GM21423 (cell line): Measurements from ENCODE around the gene AGPAT3.

Experiments
- ATAC-seq: cut with Tn5 transposase; IDR thresholded peaks from one replicate; pipeline ENCODE4 v1.9.1; 2021; ENCODE audit warnings: mild to moderate bottlenecking, moderate library complexity; ENCODE audit not compliant: unreplicated experiment

The AGPAT3 gene

GRCh38 chr21:43861706-43862105, 3.3 kb upstream of the AGPAT3 start:
- no peak for ATAC-seq

DNA sequence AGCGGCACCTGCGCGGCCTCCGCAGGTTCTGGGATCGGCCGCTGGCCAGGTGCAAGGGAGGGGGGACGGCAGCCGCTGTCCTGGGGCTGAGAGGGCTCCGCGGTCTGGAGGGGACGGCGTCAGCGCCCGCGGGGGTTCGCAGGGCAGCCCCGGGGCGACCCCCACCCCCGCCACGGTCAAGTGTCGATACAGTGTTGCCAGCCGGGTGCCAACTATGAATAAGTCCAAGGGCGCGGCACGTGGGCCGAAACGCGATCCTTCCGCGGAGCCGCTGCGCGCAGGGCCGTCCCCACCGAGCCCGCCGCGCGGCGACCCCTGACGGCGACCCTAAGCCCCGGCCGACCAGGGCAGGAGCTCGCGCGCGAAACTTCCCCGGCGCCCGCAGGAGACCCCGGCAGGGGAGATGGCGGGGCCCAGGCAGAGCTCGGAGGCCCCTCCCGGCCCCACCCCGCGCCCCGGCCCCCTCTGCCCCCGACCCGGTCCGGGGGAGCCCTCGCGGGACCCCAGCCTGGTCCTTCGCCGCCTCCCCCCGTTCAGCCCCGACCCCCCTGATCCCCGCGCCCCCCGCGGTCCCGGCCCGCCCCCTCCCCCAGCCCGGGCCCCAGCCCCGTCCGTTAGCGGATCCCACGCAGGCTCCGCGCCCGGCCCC, 586 bp upstream of the AGPAT3 start:
- no peak for ATAC-seq

DNA sequence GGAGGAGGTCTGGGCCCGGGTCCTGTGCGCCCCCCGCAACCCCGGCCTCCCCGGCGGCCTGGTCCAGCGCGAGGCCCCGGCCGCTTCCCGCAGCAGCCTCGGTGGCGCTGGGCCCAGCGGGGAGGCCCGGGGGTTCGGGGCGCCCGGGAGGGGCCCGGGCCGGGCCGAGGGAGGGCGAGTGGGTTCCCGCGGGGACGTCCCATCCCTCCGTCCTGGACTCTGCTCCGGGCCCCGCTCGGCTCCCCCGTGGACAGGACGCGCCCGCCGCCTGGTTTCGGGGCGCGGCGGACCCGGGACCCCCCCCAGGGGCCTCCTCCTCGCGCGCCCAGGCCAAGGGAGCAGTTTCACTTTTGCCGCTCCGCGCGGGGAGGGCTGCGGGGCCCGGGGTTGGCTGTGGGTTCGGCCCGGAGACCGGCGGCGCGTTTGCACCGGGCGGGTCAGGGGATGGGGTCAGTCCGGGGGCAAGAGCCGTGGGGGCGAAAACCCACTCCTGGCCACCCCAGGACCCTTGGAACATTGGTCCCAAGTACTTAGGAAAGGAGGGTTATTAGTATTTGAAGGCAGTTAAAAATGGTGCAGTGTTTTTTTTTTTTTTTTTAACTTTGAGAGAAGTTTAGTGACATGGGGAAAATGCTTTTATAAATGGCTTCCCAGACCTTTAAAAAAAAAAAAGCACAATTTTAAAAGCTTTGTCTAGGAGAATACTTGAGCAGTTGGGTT, 677 bp downstream of the AGPAT3 start:
- peak; percentile 46 for ATAC-seq

GRCh38 chr21:43866260-43866629, 1.2 kb downstream of the AGPAT3 start:
- ATAC-seq = no peak

DNA sequence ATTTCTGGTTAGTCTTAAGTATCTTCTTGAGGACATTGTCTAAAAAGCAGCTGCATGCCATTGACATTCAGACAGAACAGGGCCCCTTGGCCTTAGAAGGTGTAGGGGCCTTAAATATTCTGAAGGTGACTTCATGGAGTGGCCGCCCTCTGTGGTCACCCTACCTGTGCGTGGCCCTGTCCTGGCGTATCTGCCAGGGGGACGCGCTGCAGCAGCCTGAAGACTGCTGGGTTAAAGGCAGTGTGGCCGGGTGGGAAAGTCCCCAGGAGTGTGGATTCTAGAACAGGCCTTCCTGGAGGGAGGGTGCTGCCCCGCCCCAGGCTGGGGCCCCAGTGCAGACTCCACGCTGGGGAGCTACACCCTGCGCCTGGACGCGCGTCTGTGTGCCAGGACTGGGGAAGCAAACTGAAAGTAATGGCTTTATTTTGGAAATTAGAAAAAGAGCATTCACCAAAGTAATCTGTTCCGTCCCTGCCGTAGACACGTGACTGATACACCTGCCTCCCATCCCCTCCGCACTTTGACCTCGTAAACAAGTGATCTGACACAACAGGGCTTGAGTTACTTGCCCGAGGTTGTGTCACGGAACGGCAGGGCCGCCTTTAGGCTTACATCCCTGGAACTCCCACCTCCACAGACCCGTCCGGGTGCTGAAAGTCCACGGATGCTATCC, 1.8 kb downstream of the AGPAT3 start:
- ATAC-seq = no peak

GRCh38 chr21:43867332-43867703, 2.3 kb downstream of the AGPAT3 start:
- ATAC-seq = no peak

DNA sequence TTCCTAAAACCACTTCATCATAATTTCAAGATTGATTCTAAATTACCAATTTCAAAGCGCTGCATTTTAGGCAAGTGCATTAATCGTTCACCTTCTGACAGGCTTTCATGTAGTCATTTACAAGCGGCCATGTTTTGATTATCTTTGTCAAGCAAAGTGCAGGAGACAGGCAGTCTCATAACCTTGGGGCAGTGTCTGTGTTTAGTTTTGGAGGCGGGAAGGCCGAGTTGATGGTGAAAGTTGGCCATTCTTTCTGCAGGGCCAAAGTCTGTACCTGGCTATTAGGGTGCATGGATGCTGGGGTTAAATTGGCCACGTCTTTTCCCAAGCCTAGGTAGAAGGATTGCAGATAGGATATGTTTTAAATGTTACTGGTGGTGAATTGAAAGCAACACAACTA, 2.9 kb downstream of the AGPAT3 start:
- ATAC-seq = no peak

DNA sequence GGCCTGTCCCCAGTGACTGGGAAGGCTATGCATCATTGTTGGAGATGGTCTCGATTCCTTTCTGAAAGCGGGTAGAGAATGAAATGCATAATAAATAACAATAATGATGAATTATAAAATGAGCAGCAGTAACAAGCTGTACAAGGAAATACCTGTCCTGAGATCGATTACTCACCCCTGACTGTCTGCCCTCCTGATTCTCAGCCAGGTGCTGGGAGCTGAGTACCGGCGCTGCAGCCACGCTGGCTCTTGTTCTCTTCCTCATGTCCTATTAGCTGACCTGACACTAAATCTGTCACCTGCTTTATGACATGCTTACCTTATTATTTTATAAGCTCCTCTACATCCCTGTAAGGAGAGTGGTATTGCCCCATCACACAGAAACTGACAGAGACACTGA, 3.4 kb downstream of the AGPAT3 start:
- ATAC-seq = no peak

- no peak for ATAC-seq
Measured at GRCh38 chr21:43869486-43870325, 4.7 kb downstream of the AGPAT3 start.

- ATAC-seq = no peak
Measured at GRCh38 chr21:43871487-43871886, 6.5 kb downstream of the AGPAT3 start.

- ATAC-seq = no peak
Measured at GRCh38 chr21:43872531-43873197, 7.6 kb downstream of the AGPAT3 start.

GRCh38 chr21:43873673-43874072, 8.7 kb downstream of the AGPAT3 start:
- ATAC-seq = no peak

GRCh38 chr21:43874085-43874805, 9.2 kb downstream of the AGPAT3 start:
- no peak for ATAC-seq

DNA sequence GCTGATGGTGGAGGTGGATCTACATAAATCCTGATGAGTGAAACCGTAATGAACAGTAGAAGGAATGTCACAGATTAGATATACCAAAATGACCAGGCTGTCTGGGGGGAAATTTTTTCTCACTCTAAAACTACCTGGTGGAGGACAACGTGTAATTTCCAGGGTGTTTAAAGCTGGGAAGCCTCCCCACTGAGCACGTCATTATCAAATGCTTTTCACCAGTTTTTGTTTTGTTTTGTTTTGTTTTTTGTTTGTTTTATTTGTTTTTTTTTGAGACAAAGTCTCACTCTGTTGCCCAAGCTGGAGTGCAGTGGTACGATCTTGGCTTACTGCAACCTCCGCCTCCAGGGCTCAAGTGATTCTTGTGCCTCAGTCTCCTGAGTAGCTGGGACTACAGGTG, 11.6 kb downstream of the AGPAT3 start:
- ATAC-seq = no peak

GRCh38 chr21:43877936-43878575, 13.0 kb downstream of the AGPAT3 start:
- ATAC-seq = no peak

DNA sequence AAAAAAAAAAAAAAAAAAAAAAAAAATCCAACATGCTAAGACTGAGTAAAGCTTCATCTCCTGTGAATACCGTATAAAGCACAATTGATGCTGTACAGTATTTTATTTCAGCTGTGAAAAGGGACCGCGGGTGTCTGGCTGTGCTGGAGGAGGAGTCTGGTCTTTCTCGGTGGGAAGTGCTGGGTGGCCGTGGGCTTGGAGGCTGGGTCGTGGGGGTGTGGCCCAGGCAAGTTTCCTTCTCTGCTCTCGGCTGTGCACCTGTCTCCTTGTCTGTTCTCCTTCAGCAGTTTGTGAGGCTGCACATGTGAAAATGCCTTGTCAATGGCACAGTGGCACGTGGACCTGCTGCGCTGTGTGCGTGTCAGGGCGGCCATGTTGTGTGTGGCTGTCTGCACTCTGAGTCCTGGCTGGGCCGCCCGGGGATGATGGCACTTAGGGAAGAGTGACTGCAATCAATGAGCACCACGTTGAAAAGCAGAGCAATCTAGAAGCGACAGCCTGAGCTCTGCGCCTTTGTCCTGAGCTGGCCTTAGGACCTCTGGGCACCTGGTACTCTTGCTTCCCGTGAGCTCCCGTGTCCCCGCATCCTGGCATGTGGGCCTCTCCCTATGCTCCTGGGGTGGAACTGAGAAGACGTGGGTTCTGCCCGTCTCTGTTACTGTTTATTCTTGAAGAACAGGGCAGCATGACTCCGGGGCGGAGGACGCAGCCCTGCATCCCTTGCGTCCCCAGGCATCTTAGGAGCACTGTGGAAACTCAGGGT, 14.5 kb downstream of the AGPAT3 start:
- ATAC-seq = no peak

DNA sequence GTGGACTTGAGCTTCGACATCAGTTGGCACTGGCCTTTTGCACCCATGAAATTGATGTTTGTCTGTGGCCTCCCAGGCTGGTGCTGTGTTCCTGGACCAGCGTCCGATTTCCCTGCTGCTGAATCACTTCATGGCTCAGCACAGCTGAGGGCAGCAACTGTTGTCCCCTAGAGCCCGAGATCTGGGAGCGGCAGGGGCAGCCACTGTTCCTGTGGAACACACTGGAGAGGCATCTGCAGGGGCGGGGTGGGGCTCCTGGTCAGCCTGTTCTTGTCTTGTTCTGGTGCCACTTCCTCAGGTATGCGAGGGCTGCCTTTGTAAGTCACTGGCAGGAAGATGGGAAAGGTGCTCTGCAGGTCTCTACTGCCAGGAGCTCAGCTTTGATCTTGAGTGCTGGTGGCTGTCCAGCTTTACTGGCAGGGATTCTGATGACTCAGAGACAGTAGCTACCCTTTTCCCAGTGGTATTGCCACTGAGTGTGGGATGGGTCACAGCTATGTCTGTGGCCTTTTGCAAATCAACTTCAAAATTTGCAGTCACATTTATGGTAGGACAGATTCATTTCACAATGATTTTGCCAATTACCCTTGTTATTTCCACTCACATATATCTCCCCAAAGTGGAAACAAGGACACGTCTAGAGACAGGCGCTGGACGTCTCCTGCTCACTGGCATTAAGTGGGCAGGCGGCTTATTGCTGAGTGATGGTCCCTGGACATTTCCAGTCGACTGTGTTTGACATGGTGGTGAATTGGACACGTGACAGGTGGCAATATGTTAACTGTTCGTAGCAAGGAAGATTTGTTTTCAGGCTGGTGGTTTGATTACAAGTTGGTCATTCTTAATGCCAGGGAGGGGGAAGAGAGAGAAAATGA, 15.3 kb downstream of the AGPAT3 start:
- ATAC-seq = no peak

DNA sequence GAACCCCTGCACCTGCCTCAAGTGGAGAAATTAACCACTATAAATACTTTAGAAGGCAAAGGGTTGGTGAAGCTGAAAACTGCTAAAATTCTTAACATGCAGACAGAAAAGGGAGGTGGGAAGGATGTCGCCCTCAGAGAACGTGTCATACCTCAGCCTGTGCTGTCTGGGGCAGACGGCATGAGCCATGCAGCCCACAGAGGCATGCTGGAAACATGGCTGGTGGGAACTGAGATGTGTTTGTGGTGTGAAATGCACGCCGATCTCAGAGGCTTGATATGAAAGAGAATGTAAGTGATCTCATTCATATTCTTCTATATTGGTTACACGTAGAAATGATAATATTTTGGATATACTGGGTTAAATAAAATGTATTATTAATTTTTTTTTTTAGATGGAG, 16.3 kb downstream of the AGPAT3 start:
- ATAC-seq = no peak
